CD4-positive, alpha-beta memory T cell (primary cell): ENCODE measurements around the gene HEG1. TPM values are rescaled to one million over a fixed set of nuclear protein-coding genes. Genes with fewer than 3 reads are reported as not detected.

Source experiments
- CTCF ChIA-PET: fragments of 350-600 bp; sonication (Branson Sonifier 250); formaldehyde crosslinking; loops from one replicate; lab custom pipeline; 2021; ENCODE audit warnings: inconsistent platforms; ENCODE audit not compliant: partially characterized antibody; lab: Charles Lee
- POLR2A ChIA-PET: fragments of 350-600 bp; sonication (Branson Sonifier 250); formaldehyde crosslinking; loops from one replicate; lab custom pipeline; 2021; ENCODE audit not compliant: partially characterized antibody; lab: Charles Lee
- DNase-seq, 5 donors: peaks; one replicate each; pipeline versions ENCODE4 v3.0.0 to v3.0.0-alpha.2; 2020 to 2022; ENCODE audit warnings: mixed read lengths in 1 of 5
- H3K27ac ChIP-seq: one replicate; pipeline ENCODE4 v1.7.0; 2013; ENCODE audit warnings: low read depth, low read length
- H3K27me3 ChIP-seq: 2 replicates; pipeline ENCODE4 v1.7.0; 2013; ENCODE audit warnings: mild to moderate bottlenecking, low read length, moderate library complexity; ENCODE audit not compliant: insufficient read depth
- H3K36me3 ChIP-seq: 2 replicates; pipeline ENCODE4 v1.7.0; 2013; ENCODE audit warnings: mild to moderate bottlenecking, low read length, moderate library complexity; ENCODE audit not compliant: insufficient read depth
- H3K4me1 ChIP-seq: 2 replicates; pipeline ENCODE4 v1.7.0; 2013; ENCODE audit warnings: mild to moderate bottlenecking, low read length, moderate library complexity; ENCODE audit not compliant: insufficient read depth
- H3K4me3 ChIP-seq, 2 donors: one replicate each; pipeline ENCODE4 v1.7.0; 2013; ENCODE audit warnings: low read length in 2 of 2, mild to moderate bottlenecking in 1 of 2
- H3K9me3 ChIP-seq, 2 donors: one replicate each; pipeline ENCODE4 v1.7.0; 2013; ENCODE audit warnings: low read length in 2 of 2, control low read depth in 1 of 2; ENCODE audit not compliant: control insufficient read depth in 1 of 2
- H3K27ac Mint-ChIP-seq, 7 donors: one replicate each; pipeline ENCODE4 v1.8.0; 2020 to 2021; ENCODE audit warnings: mixed read lengths in 7 of 7, mild to moderate bottlenecking in 6 of 7, inconsistent platforms in 3 of 7, moderate library complexity in 3 of 7
- H3K27me3 Mint-ChIP-seq, 2 donors: one replicate each; pipeline ENCODE4 v1.8.0; 2020 to 2021; ENCODE audit warnings: mixed read lengths in 2 of 2
- H3K36me3 Mint-ChIP-seq, 2 donors: one replicate each; pipeline ENCODE4 v1.8.0; 2020 to 2021; ENCODE audit warnings: mixed read lengths in 2 of 2, inconsistent platforms in 1 of 2, mild to moderate bottlenecking in 1 of 2
- H3K4me1 Mint-ChIP-seq, 4 donors: one replicate each; pipeline ENCODE4 v1.8.0; 2020 to 2021; ENCODE audit warnings: mixed read lengths in 4 of 4, mild to moderate bottlenecking in 1 of 4
- H3K4me3 Mint-ChIP-seq, 8 donors: one replicate each; pipeline ENCODE4 v1.8.0; 2020 to 2021; ENCODE audit warnings: mixed read lengths in 8 of 8, mild to moderate bottlenecking in 7 of 8, moderate library complexity in 6 of 8, inconsistent platforms in 3 of 8
- H3K9me3 Mint-ChIP-seq, 8 donors: one replicate each; pipeline ENCODE4 v1.8.0; 2020 to 2021; ENCODE audit warnings: mixed read lengths in 8 of 8, mild to moderate bottlenecking in 5 of 8, inconsistent platforms in 3 of 8, moderate library complexity in 1 of 8
- intact Hi-C: fragments of 100-400 bp; cut with micrococcal nuclease; formaldehyde crosslinking; loops from one replicate; pipeline ENCODE4 v1.15.1; 2023
- polyA plus RNA-seq, 2 donors: library from polyadenylated mRNA; unstranded; fragments of 300-500 nt; fragmentation: Illumina TruSeq; gene quantifications; one replicate each; pipeline ENCODE4 v1.2.3, GENCODE V29; 2021
- total RNA-seq, 2 experiments: library from RNA; stranded (reverse); gene quantifications; one replicate each; pipeline ENCODE4 v1.2.3, GENCODE V29; 2021

HEG1 gene
- total and polyA plus RNA-seq, 4 experiments from 2014 or later, result 1.1 to 21.7 (median 12.5) TPM

GRCh38 chr3:125013095-125013494 is 42.7 kb downstream of the HEG1 start:
- H3K4me1 ChIP-seq, result no peaks in the 10 kb centered on the region
- no peaks in the 10 kb centered on the region for H3K27me3 ChIP-seq
- peaks cover 76 to 92% of the 10 kb centered on the region in 2 donors for H3K36me3 Mint-ChIP-seq
- no peak for DNase-seq
- no peaks in the 10 kb centered on the region for H3K9me3 ChIP-seq
- H3K36me3 ChIP-seq, result peaks cover 45% of the 10 kb centered on the region
- no peak overlapping the region for H3K4me3 Mint-ChIP-seq
- H3K27ac ChIP-seq, result no peak overlapping the region
- CTCF ChIA-PET, result no interaction called here
- H3K4me3 ChIP-seq, result no peak overlapping the region
- intact Hi-C loops, result no loop called here
- no peaks in the 10 kb centered on the region for H3K9me3 Mint-ChIP-seq
- POLR2A ChIA-PET, result no interaction called here
- peak overlapping the region in 1 of 7 donors; percentile 33 for H3K27ac Mint-ChIP-seq
- peaks cover 17 to 36% (median 26%) of the 10 kb centered on the region in 4 donors for H3K4me1 Mint-ChIP-seq
- no peaks in the 10 kb centered on the region for H3K27me3 Mint-ChIP-seq

GRCh38 chr3:125011941-125012340 is 43.9 kb downstream of the HEG1 start:
- Mint-ChIP-seq H3K36me3 (peaks cover 73 to 92% of the 10 kb centered on the region in 2 donors), H3K27me3 (no peaks in the 10 kb centered on the region), H3K4me1 (peaks cover 15 to 34% (median 24%) of the 10 kb centered on the region in 4 donors), H3K9me3 (no peaks in the 10 kb centered on the region), H3K27ac (peak overlapping the region in 2 of 7 donors; percentile 52 to 72), H3K4me3 (no peak overlapping the region)
- intact Hi-C loops, result no loop called here
- Histone ChIP-seq H3K36me3 (peaks cover 45% of the 10 kb centered on the region), H3K4me1 (no peaks in the 10 kb centered on the region), H3K27ac (no peak overlapping the region), H3K27me3 (no peaks in the 10 kb centered on the region), H3K9me3 (no peaks in the 10 kb centered on the region), H3K4me3 (no peak overlapping the region)
- ChIA-PET POLR2A (no interaction called here), CTCF (no interaction called here)
- DNase-seq, result no peak

- Histone ChIP-seq H3K4me1 (no peaks in the 10 kb centered on the region), H3K27me3 (no peaks in the 10 kb centered on the region), H3K9me3 (no peaks in the 10 kb centered on the region), H3K4me3 (no peak overlapping the region), H3K36me3 (peaks cover 52% of the 10 kb centered on the region), H3K27ac (no peak overlapping the region)
- peaks cover 70 to 91% of the 10 kb centered on the region in 2 donors for H3K36me3 Mint-ChIP-seq
- H3K27me3 Mint-ChIP-seq, result no peaks in the 10 kb centered on the region
- CTCF ChIA-PET, result interaction anchor here (1.0 kb wide), 1 partner anchor 250 kb away, joined by 3 read pairs; no protein-coding TSS in a partner anchor
- POLR2A ChIA-PET, result interaction anchor here (0.6 kb wide), 1 partner anchor 12 kb away, joined by 3 read pairs; no protein-coding TSS in a partner anchor
- H3K4me3 Mint-ChIP-seq, result peak overlapping the region in 1 of 8 donors; percentile 37
- H3K27ac Mint-ChIP-seq, result peak overlapping the region in 5 of 7 donors; percentile 33 to 85 (median 57)
- DNase-seq, result no peak
- intact Hi-C loops, result no loop called here
- no peaks in the 10 kb centered on the region for H3K9me3 Mint-ChIP-seq
- H3K4me1 Mint-ChIP-seq, result peaks cover 14 to 32% (median 24%) of the 10 kb centered on the region in 4 donors
Measured at GRCh38 chr3:125010393-125010792, 45.4 kb downstream of the HEG1 start.

GRCh38 chr3:125008766-125009165 is 47.0 kb downstream of the HEG1 start:
- Histone ChIP-seq H3K4me1 (no peaks in the 10 kb centered on the region), H3K27me3 (no peaks in the 10 kb centered on the region), H3K36me3 (peaks cover 55% of the 10 kb centered on the region), H3K27ac (no peak overlapping the region), H3K9me3 (no peaks in the 10 kb centered on the region), H3K4me3 (no peak overlapping the region)
- H3K9me3 Mint-ChIP-seq, result no peaks in the 10 kb centered on the region
- H3K27me3 Mint-ChIP-seq, result no peaks in the 10 kb centered on the region
- peaks cover 67 to 91% of the 10 kb centered on the region in 2 donors for H3K36me3 Mint-ChIP-seq
- peaks cover 14 to 32% (median 23%) of the 10 kb centered on the region in 4 donors for H3K4me1 Mint-ChIP-seq
- no peak overlapping the region for H3K27ac Mint-ChIP-seq
- ChIA-PET POLR2A (no interaction called here), CTCF (interaction anchor here (1.0 to 2.0 kb wide), 3 partner anchors 12 to 133 kb away, joined by 3 to 8 read pairs (median 7); no protein-coding TSS in a partner anchor)
- intact Hi-C loops, result no loop called here
- DNase-seq, result no peak
- H3K4me3 Mint-ChIP-seq, result no peak overlapping the region

- Mint-ChIP-seq H3K36me3 (peaks cover 65 to 91% of the 10 kb centered on the region in 2 donors), H3K27ac (peak overlapping the region in 1 of 7 donors; percentile 32), H3K27me3 (no peaks in the 10 kb centered on the region), H3K4me3 (no peak overlapping the region), H3K9me3 (no peaks in the 10 kb centered on the region), H3K4me1 (peaks cover 11 to 37% (median 18%) of the 10 kb centered on the region in 4 donors)
- H3K27ac ChIP-seq, result no peak overlapping the region
- DNase-seq, result no peak
- intact Hi-C loops, result no loop called here
- H3K4me3 ChIP-seq, result no peak overlapping the region
- no peaks in the 10 kb centered on the region for H3K9me3 ChIP-seq
- ChIA-PET CTCF (interaction anchor here (1.8 kb wide), 1 partner anchor 434 kb away, joined by 5 read pairs; no protein-coding TSS in a partner anchor), POLR2A (no interaction called here)
- peaks cover 5% of the 10 kb centered on the region for H3K4me1 ChIP-seq
- H3K27me3 ChIP-seq, result no peaks in the 10 kb centered on the region
- H3K36me3 ChIP-seq, result peaks cover 58% of the 10 kb centered on the region
Measured at GRCh38 chr3:125006291-125006731, 49.5 kb downstream of the HEG1 start.

GRCh38 chr3:125005676-125006075 is 50.1 kb downstream of the HEG1 start:
- Mint-ChIP-seq H3K4me1 (peaks cover 7 to 31% (median 14%) of the 10 kb centered on the region in 4 donors), H3K27ac (peak overlapping the region in 1 of 7 donors; percentile 32), H3K27me3 (no peaks in the 10 kb centered on the region), H3K9me3 (no peaks in the 10 kb centered on the region), H3K4me3 (no peak overlapping the region), H3K36me3 (peaks cover 63 to 91% of the 10 kb centered on the region in 2 donors)
- Histone ChIP-seq H3K27ac (no peak overlapping the region), H3K9me3 (no peaks in the 10 kb centered on the region), H3K4me1 (peaks cover 5% of the 10 kb centered on the region), H3K4me3 (no peak overlapping the region), H3K27me3 (no peaks in the 10 kb centered on the region), H3K36me3 (peaks cover 57% of the 10 kb centered on the region)
- no peak for DNase-seq
- ChIA-PET CTCF (interaction anchor here (0.7 kb wide), 1 partner anchor 41 kb away, joined by 3 read pairs; no protein-coding TSS in a partner anchor), POLR2A (no interaction called here)
- intact Hi-C loops, result no loop called here

- no peak for DNase-seq
- no peak overlapping the region for H3K4me3 ChIP-seq
- H3K9me3 Mint-ChIP-seq, result no peaks in the 10 kb centered on the region
- no peak overlapping the region for H3K27ac ChIP-seq
- no peaks in the 10 kb centered on the region for H3K9me3 ChIP-seq
- ChIA-PET CTCF (interaction anchor here (0.7 kb wide), 1 partner anchor 42 kb away, joined by 3 read pairs; no protein-coding TSS in a partner anchor), POLR2A (no interaction called here)
- H3K4me1 ChIP-seq, result peaks cover 5% of the 10 kb centered on the region
- H3K4me3 Mint-ChIP-seq, result no peak overlapping the region
- peak overlapping the region in 1 of 7 donors; percentile 32 for H3K27ac Mint-ChIP-seq
- peaks cover 52% of the 10 kb centered on the region for H3K36me3 ChIP-seq
- no peaks in the 10 kb centered on the region for H3K27me3 ChIP-seq
- intact Hi-C loops, result no loop called here
- no peaks in the 10 kb centered on the region for H3K27me3 Mint-ChIP-seq
- peaks cover 4 to 26% (median 10%) of the 10 kb centered on the region in 4 donors for H3K4me1 Mint-ChIP-seq
- peaks cover 63 to 91% of the 10 kb centered on the region in 2 donors for H3K36me3 Mint-ChIP-seq
Measured at GRCh38 chr3:125005222-125005621, 50.6 kb downstream of the HEG1 start.
